CD4-positive, alpha-beta T cell treated with Interferon alpha-2 for 1 hour (primary cell): ENCODE measurements around the gene ESPL1.
A peak's percentile ranks its signal among the peaks of the same experiment; 100 is the strongest.

ENCODE experiments used
- DNase-seq, 2 donors: peaks; one replicate each; pipeline ENCODE4 v3.0.0-alpha.2; 2020 to 2022

Gene ESPL1

GRCh38 chr12:53231921-53232645 is 36.0 kb upstream of the ESPL1 start, which contains the start of gene RARG:
Gene RARG, minus strand, starts transcription at chr12:53232209. Its CDS starts 4,664 bp downstream, at chr12:53227545.
- DNase-seq: peak; percentile 49 to 78

- DNase-seq: peak in 1 of 2 donors; percentile 62
Observed at GRCh38 chr12:53232646-53233461, 35.2 kb upstream of the ESPL1 start.

- DNase-seq: no peak
Observed at GRCh38 chr12:53233671-53234121, 34.4 kb upstream of the ESPL1 start.

GRCh38 chr12:53234271-53234914 is 33.7 kb upstream of the ESPL1 start:
- DNase-seq: no peak

- no peak for DNase-seq
Observed at GRCh38 chr12:53235164-53235563, 32.9 kb upstream of the ESPL1 start.

GRCh38 chr12:53235742-53236442 is 32.2 kb upstream of the ESPL1 start:
- DNase-seq: no peak

- peak; percentile 44 to 78 for DNase-seq
Observed at GRCh38 chr12:53236443-53237111, 31.5 kb upstream of the ESPL1 start.

- DNase-seq: no peak
Observed at GRCh38 chr12:53239643-53240258, 28.3 kb upstream of the ESPL1 start.

GRCh38 chr12:53241623-53242412 is 26.3 kb upstream of the ESPL1 start:
- no peak for DNase-seq

- DNase-seq: no peak
Observed at GRCh38 chr12:53244337-53244736, 23.8 kb upstream of the ESPL1 start.

GRCh38 chr12:53245286-53245685 is 22.8 kb upstream of the ESPL1 start:
- no peak for DNase-seq

- peak; percentile 62 to 76 for DNase-seq
Observed at GRCh38 chr12:53251477-53252348, 16.4 kb upstream of the ESPL1 start.

- no peak for DNase-seq
Observed at GRCh38 chr12:53252349-53252916, 15.7 kb upstream of the ESPL1 start.

- no peak for DNase-seq
Observed at GRCh38 chr12:53253298-53253697, 14.8 kb upstream of the ESPL1 start.

GRCh38 chr12:53254816-53255545 is 13.1 kb upstream of the ESPL1 start:
- no peak for DNase-seq

- no peak for DNase-seq
Observed at GRCh38 chr12:53255996-53256395, 12.1 kb upstream of the ESPL1 start.

- DNase-seq: no peak
Observed at GRCh38 chr12:53258541-53259539, 9.3 kb upstream of the ESPL1 start.
